A673 (cell line): ENCODE results near the gene SPTBN4. TPM values are rescaled to one million over a fixed set of nuclear protein-coding genes. Genes with fewer than 3 reads are reported as not detected.
A peak's percentile ranks its signal among the peaks of the same experiment; 100 is the strongest.

Experiments
- BruUV-seq: library from RNA; stranded (reverse); fragments of 400-500 nt; replicated peaks from 2 replicates; lab custom pipeline; 2021; lab: Mats Ljungman, UMichigan
- CTCF ChIA-PET: fragments of 300-600 bp; sonication (Branson Sonifier 250); formaldehyde crosslinking; loops from one replicate; lab custom pipeline; 2022; ENCODE audit warnings: antibody characterized with exemption; lab: Charles Lee
- POLR2A ChIA-PET: fragments of 300-600 bp; sonication (Branson Sonifier 250); formaldehyde crosslinking; loops from one replicate; lab custom pipeline; 2022; ENCODE audit warnings: antibody characterized with exemption; ENCODE audit not compliant: low non-redundant PET; lab: Charles Lee
- DNase-seq: peaks from one replicate; pipeline ENCODE4 v3.0.0-alpha.2; 2015; ENCODE audit warnings: low spot score
- H3K27ac ChIP-seq: fragments of 200-600 bp; sonication (generic); 2 replicates; pipeline ENCODE4 v1.5.1; 2016; ENCODE audit warnings: mixed run types, low read depth, mild to moderate bottlenecking, mixed read lengths, antibody characterized with exemption, low read length; ENCODE audit not compliant: poor library complexity, severe bottlenecking
- H3K27me3 ChIP-seq: fragments of 200-600 bp; sonication (generic); replicated peaks from 2 replicates; pipeline ENCODE4 v1.6.1; 2017; ENCODE audit warnings: mixed run types, low read depth, mild to moderate bottlenecking, mixed read lengths, antibody characterized with exemption, low read length; ENCODE audit not compliant: insufficient read depth, poor library complexity
- H3K36me3 ChIP-seq: fragments of 200-600 bp; sonication (generic); 2 replicates; pipeline ENCODE4 v1.6.1; 2016; ENCODE audit warnings: mixed run types, mild to moderate bottlenecking, mixed read lengths, antibody characterized with exemption, low read length; ENCODE audit not compliant: insufficient read depth, poor library complexity, severe bottlenecking
- H3K4me1 ChIP-seq: fragments of 200-600 bp; sonication (generic); 2 replicates; pipeline ENCODE4 v1.6.1; 2017; ENCODE audit warnings: mixed run types, mild to moderate bottlenecking, mixed read lengths, antibody characterized with exemption, low read length; ENCODE audit not compliant: insufficient read depth, poor library complexity, severe bottlenecking
- H3K4me3 ChIP-seq: fragments of 200-600 bp; sonication (generic); 2 replicates; pipeline ENCODE4 v1.5.1; 2016; ENCODE audit warnings: low read depth, mixed run types, mild to moderate bottlenecking, mixed read lengths, low read length; ENCODE audit not compliant: poor library complexity, severe bottlenecking
- H3K9me3 ChIP-seq: fragments of 200-600 bp; sonication (generic); 2 replicates; pipeline ENCODE4 v1.6.1; 2016; ENCODE audit warnings: mixed run types, low read depth, mild to moderate bottlenecking, mixed read lengths, antibody characterized with exemption, low read length; ENCODE audit not compliant: poor library complexity, severe bottlenecking
- EZH2 ChIP-seq: fragments of 200-600 bp; sonication (generic); IDR thresholded peaks from 2 replicates; pipeline ENCODE4 v1.6.1; 2017; ENCODE audit warnings: borderline replicate concordance, low read depth, mild to moderate bottlenecking, mixed read lengths, antibody characterized with exemption, low read length; ENCODE audit not compliant: poor library complexity, severe bottlenecking
- intact Hi-C: fragments of 100-400 bp; cut with micrococcal nuclease; formaldehyde crosslinking; loops from one replicate; pipeline ENCODE4 v1.10.0; 2022; ENCODE audit not compliant: unreplicated experiment
- total RNA-seq: library from RNA; stranded (reverse); gene quantifications from 2 replicates; pipeline ENCODE4 v1.2.3, GENCODE V29; 2021
- TF ChIP-seq, protein P1 (sequence below): fragments of 300-800, 200-600 bp; sonication (generic); conservative IDR thresholded peaks from 2 replicates; pipeline ENCODE4 v1.5.1; 2017; ENCODE audit warnings: low read depth, mild to moderate bottlenecking, antibody characterized with exemption, low read length, moderate library complexity, mixed read lengths

The SPTBN4 gene
- total RNA-seq, 1 experiment from 2014 or later, result 0.43 TPM

DNA sequence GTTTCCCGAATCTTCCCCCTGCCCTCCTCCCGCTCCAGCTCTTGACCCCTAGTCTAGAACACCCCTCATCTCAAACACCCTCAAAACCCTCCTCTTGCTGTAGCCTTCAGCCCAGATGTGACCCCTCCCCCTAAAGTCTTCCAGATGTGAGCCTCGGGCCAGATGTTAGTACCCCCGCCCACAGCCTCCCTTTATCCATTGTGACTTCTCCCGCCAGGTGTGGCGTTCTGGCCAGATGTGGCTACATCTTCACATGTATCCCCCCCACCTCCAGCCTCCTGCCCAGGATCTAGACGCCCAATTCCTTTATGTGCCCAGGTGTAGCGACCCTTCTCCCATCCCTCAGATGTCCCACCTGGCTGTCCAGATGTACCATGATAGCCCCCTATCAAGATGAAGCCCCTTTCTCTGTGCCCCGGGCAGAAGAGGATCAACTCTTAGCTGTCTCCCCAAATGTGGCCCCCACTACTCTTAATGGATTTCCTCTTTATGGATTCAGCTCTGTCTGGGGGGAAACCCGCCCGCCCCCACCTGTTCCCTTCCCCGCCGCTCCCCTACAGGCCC is 133.9 kb downstream of the SPTBN4 start:
- TF ChIP-seq EZH2, result no peak
- TF ChIP-seq, protein P1, sequence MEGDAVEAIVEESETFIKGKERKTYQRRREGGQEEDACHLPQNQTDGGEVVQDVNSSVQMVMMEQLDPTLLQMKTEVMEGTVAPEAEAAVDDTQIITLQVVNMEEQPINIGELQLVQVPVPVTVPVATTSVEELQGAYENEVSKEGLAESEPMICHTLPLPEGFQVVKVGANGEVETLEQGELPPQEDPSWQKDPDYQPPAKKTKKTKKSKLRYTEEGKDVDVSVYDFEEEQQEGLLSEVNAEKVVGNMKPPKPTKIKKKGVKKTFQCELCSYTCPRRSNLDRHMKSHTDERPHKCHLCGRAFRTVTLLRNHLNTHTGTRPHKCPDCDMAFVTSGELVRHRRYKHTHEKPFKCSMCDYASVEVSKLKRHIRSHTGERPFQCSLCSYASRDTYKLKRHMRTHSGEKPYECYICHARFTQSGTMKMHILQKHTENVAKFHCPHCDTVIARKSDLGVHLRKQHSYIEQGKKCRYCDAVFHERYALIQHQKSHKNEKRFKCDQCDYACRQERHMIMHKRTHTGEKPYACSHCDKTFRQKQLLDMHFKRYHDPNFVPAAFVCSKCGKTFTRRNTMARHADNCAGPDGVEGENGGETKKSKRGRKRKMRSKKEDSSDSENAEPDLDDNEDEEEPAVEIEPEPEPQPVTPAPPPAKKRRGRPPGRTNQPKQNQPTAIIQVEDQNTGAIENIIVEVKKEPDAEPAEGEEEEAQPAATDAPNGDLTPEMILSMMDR, result no peak
- no peak for DNase-seq
- peak overlapping the region; percentile 90 for H3K27ac ChIP-seq
- POLR2A ChIA-PET, result interaction anchor here (0.7 kb wide), 1 partner anchor 18 kb away, joined by 3 read pairs; no protein-coding TSS in a partner anchor
- H3K36me3 ChIP-seq, result no peaks in the 10 kb centered on the region
- H3K4me1 ChIP-seq, result peaks cover 47% of the 10 kb centered on the region
- H3K4me3 ChIP-seq, result peak overlapping the region; percentile 61
- no peaks in the 10 kb centered on the region for H3K9me3 ChIP-seq
- no TSS peak for BruUV-seq
- intact Hi-C loops, result loop anchor here (5.0 kb wide), 1 partner anchor 158 kb away; the partner anchor contains the start of gene SERTAD3
- H3K27me3 ChIP-seq, result no peaks in the 10 kb centered on the region
- CTCF ChIA-PET, result interaction anchor here (0.9 to 2.3 kb wide), 2 partner anchors 14 to 77 kb away, joined by 3 to 8 read pairs; no protein-coding TSS in a partner anchor

GRCh38 chr19:40601134-40601974 is 134.6 kb downstream of the SPTBN4 start, which contains the start of gene LTBP4:
TSS of gene LTBP4 (plus strand) at chr19:40601369. CDS start at chr19:40601388, 19 bp downstream.
- no peak for TF ChIP-seq EZH2
- TF ChIP-seq, protein P1, result peak; percentile 24; the same call in 1 of the 2 replicates
- Histone ChIP-seq H3K4me3 (peak within 1 kb of the TSS; percentile 61), H3K27ac (peak within 1 kb of the TSS; percentile 94), H3K36me3 (no peaks in the 10 kb centered on the region), H3K9me3 (no peaks in the 10 kb centered on the region), H3K4me1 (peaks cover 52% of the 10 kb centered on the region), H3K27me3 (no peaks in the 10 kb centered on the region)
- peak; percentile 59 for DNase-seq
- intact Hi-C loops, result loop anchor here (5.0 kb wide), 1 partner anchor 159 kb away; the partner anchor contains the start of gene SERTAD3
- BruUV-seq, result no TSS peak
- CTCF ChIA-PET, result interaction anchor here (0.9 kb wide), 1 partner anchor 14 kb away, joined by 3 read pairs; no protein-coding TSS in a partner anchor
- POLR2A ChIA-PET, result interaction anchor here (0.7 kb wide), 1 partner anchor 17 kb away, joined by 3 read pairs; no protein-coding TSS in a partner anchor

GRCh38 chr19:40603071-40603388 is 136.2 kb downstream of the SPTBN4 start:
- Histone ChIP-seq H3K27ac (peak overlapping the region; percentile 94), H3K4me3 (peak overlapping the region; percentile 61), H3K9me3 (no peaks in the 10 kb centered on the region), H3K27me3 (no peaks in the 10 kb centered on the region), H3K36me3 (no peaks in the 10 kb centered on the region), H3K4me1 (peaks cover 46% of the 10 kb centered on the region)
- intact Hi-C loops, result loop anchor here (5.0 kb wide), 1 partner anchor 161 kb away; the partner anchor contains the start of gene SERTAD3
- no peak for TF ChIP-seq EZH2
- TF ChIP-seq, protein P1, result no peak
- ChIA-PET POLR2A (no interaction called here), CTCF (interaction anchor here (0.6 to 2.5 kb wide), 6 partner anchors 10 to 54 kb away, joined by 3 to 14 read pairs (median 8); no protein-coding TSS in a partner anchor)
- DNase-seq, result no peak
- BruUV-seq, result TSS peak; percentile 86
